HCT116 (cell line): ENCODE measurements around the gene GPX2. TPM values are rescaled to one million over a fixed set of nuclear protein-coding genes. Genes with fewer than 3 reads are reported as not detected.

Source experiments
- ATAC-seq: fragments of 200-7000 bp; cut with Tn5 transposase; 2 replicates; pipeline ENCODE4 v1.9.1; 2020; ENCODE audit warnings: mild to moderate bottlenecking, moderate library complexity
- BruUV-seq: library from RNA; stranded (reverse); fragments of 400-500 nt; replicated peaks from 2 replicates; lab custom pipeline; 2021; lab: Mats Ljungman, UMichigan
- CTCF ChIA-PET: fragments of 300-600 bp; sonication (Branson Sonifier 250); formaldehyde crosslinking; loops from one replicate; lab custom pipeline; 2021; ENCODE audit warnings: antibody characterized with exemption; lab: Charles Lee
- POLR2A ChIA-PET: fragments of 300-600, 350-600 bp; sonication (Branson Sonifier 250); formaldehyde crosslinking; loops from one replicate; lab custom pipeline; 2021; ENCODE audit warnings: antibody characterized with exemption; lab: Charles Lee
- RAD21 ChIA-PET, 2 experiments: fragments of 300-600 bp; sonication (Branson Sonifier 250); formaldehyde crosslinking; loops; one replicate each; lab custom pipeline; 2023; ENCODE audit warnings: low total read pairs in 2 of 2; ENCODE audit not compliant: uncharacterized antibody in 2 of 2, unreplicated experiment in 2 of 2, low non-redundant PET in 1 of 2; lab: Charles Lee
- DNase-seq: peaks from one replicate; pipeline ENCODE4 v3.0.0-alpha.2; 2010; ENCODE audit warnings: low read depth, low spot score
- H2AFZ ChIP-seq: fragments of 200-600 bp; shearing (Covaris generic), sonication (generic); 2 replicates; pipeline ENCODE4 v1.6.1; 2017; ENCODE audit warnings: low read depth, mixed run types, mixed read lengths, antibody characterized with exemption, low read length; ENCODE audit not compliant: poor library complexity, severe bottlenecking
- H3K27ac ChIP-seq: 2 replicates; pipeline ENCODE4 v1.5.1; 2012; ENCODE audit warnings: low read depth, low read length
- H3K27me3 ChIP-seq: fragments of 200-600 bp; sonication (generic); 2 replicates; pipeline ENCODE4 v1.6.1; 2016; ENCODE audit warnings: mixed run types, low read length, mixed read lengths; ENCODE audit not compliant: insufficient read depth
- H3K36me3 ChIP-seq, 2 experiments: fragments of 200-500 bp in 1 of 2; fragments of 200-600 bp in 1 of 2; sonication (Bioruptor generic) in 1 of 2; sonication (generic) in 1 of 2; 2 replicates each; pipeline versions ENCODE4 v1.5.1 to v1.6.1; 2014 to 2016; ENCODE audit warnings: low read length in 2 of 2, inconsistent platforms in 1 of 2, mixed read lengths in 1 of 2, mixed run types in 1 of 2; ENCODE audit not compliant: insufficient read depth in 2 of 2, control insufficient read depth in 1 of 2
- H3K4me1 ChIP-seq, 2 experiments: fragments of 200-600 bp in 1 of 2; sonication (generic) in 1 of 2; 2 replicates each; pipeline versions ENCODE4 v1.5.1 to v1.6.1; 2012 to 2017; ENCODE audit warnings: low read length in 2 of 2, inconsistent platforms in 1 of 2, mild to moderate bottlenecking in 1 of 2, mixed read lengths in 1 of 2, mixed run types in 1 of 2, moderate library complexity in 1 of 2; ENCODE audit not compliant: insufficient read depth in 2 of 2, control insufficient read depth in 1 of 2
- H3K4me2 ChIP-seq: fragments of 200-600 bp; sonication (generic); 2 replicates; pipeline ENCODE4 v1.6.1; 2017; ENCODE audit warnings: mixed run types, low read length, mixed read lengths
- H3K4me3 ChIP-seq, 2 experiments: fragments of 200-600 bp in 1 of 2; sonication (generic) in 1 of 2; replicated peaks in 1 of 2; 2 replicates each; pipeline ENCODE4 v1.5.1; 2011 to 2016; ENCODE audit warnings: low read length in 2 of 2, control low read depth in 1 of 2, low read depth in 1 of 2, mild to moderate bottlenecking in 1 of 2, mixed read lengths in 1 of 2, mixed run types in 1 of 2
- H3K79me2 ChIP-seq: fragments of 200-600 bp; sonication (generic); 2 replicates; pipeline ENCODE4 v1.6.1; 2017; ENCODE audit warnings: mild to moderate bottlenecking, mixed run types, low read length, moderate library complexity, mixed read lengths; ENCODE audit not compliant: insufficient read depth
- H3K9ac ChIP-seq: fragments of 200-600 bp; sonication (generic); 2 replicates; pipeline ENCODE4 v1.6.1; 2016; ENCODE audit warnings: low read length, mixed read lengths
- H3K9me2 ChIP-seq: fragments of 200-600 bp; sonication (generic), shearing (Covaris generic); 2 replicates; pipeline ENCODE4 v1.6.1; 2017; ENCODE audit warnings: mixed run types, mild to moderate bottlenecking, moderate library complexity; ENCODE audit not compliant: insufficient read depth
- H3K9me3 ChIP-seq, 2 experiments: fragments of 200-500 bp in 1 of 2; fragments of 200-600 bp in 1 of 2; sonication (Bioruptor generic) in 1 of 2; sonication (generic) in 1 of 2; 2 replicates each; pipeline ENCODE4 v1.6.1; 2014 to 2017; ENCODE audit warnings: low read length in 2 of 2, mixed read lengths in 2 of 2, inconsistent platforms in 1 of 2, low read depth in 1 of 2, mild to moderate bottlenecking in 1 of 2, mixed run types in 1 of 2, moderate library complexity in 1 of 2; ENCODE audit not compliant: control insufficient read depth in 1 of 2, insufficient read depth in 1 of 2
- H4K20me1 ChIP-seq: fragments of 200-600 bp; sonication (generic), shearing (Covaris generic); 2 replicates; pipeline ENCODE4 v1.6.1; 2017; ENCODE audit warnings: mixed run types, mild to moderate bottlenecking, moderate library complexity; ENCODE audit not compliant: insufficient read depth
- CEBPB ChIP-seq: IDR thresholded peaks from 2 replicates; pipeline ENCODE4 v1.6.1; 2012; ENCODE audit warnings: low read depth
- EZH2phosphoT487 ChIP-seq: fragments of 200-600 bp; IDR thresholded peaks from 2 replicates; pipeline ENCODE4 v1.6.1; 2018; ENCODE audit warnings: antibody characterized with exemption, borderline replicate concordance
- POLR2A ChIP-seq: IDR thresholded peaks from 2 replicates; pipeline ENCODE4 v1.7.0; 2011; ENCODE audit warnings: borderline replicate concordance; ENCODE audit not compliant: insufficient read depth, insufficient read length; ENCODE audit errors: extremely low read depth
- RAD21 ChIP-seq: IDR thresholded peaks from 2 replicates; pipeline ENCODE4 v1.6.1; 2012; ENCODE audit warnings: low read depth, mild to moderate bottlenecking
- ZFX ChIP-seq: fragments of 450-650 bp; IDR thresholded peaks from 2 replicates; pipeline ENCODE4 v1.6.1; 2017
- ZNF274 ChIP-seq: fragments of 200-500 bp; sonication (Bioruptor generic); IDR thresholded peaks from 2 replicates; pipeline ENCODE4 v1.6.1; 2014; ENCODE audit warnings: mild to moderate bottlenecking, low read depth, low read length, inconsistent platforms
- intact Hi-C: fragments of 100-400 bp; cut with micrococcal nuclease; formaldehyde crosslinking; loops from 2 replicates; pipeline ENCODE4 v1.10.0; 2022
- total RNA-seq: library from RNA; stranded (reverse); gene quantifications from one replicate; pipeline ENCODE4 v1.2.1, GENCODE V29; 2021; ENCODE audit not compliant: unreplicated experiment
- TF ChIP-seq, protein P1 (sequence below), 3 experiments: fragments of 200-600 bp in 1 of 3; sonication (generic) in 1 of 3; IDR thresholded peaks in 2 of 3; conservative IDR thresholded peaks in 1 of 3; 2 replicates each; pipeline ENCODE4 v1.5.1; 2012 to 2017; ENCODE audit warnings: low read depth in 2 of 3, low read length in 2 of 3, antibody characterized with exemption in 1 of 3, borderline replicate concordance in 1 of 3, control low read depth in 1 of 3, mild to moderate bottlenecking in 1 of 3, mixed read lengths in 1 of 3, mixed run types in 1 of 3, moderate library complexity in 1 of 3; ENCODE audit not compliant: insufficient read depth in 1 of 3

The GPX2 gene
- total RNA-seq, 1 experiment from 2014 or later, result 0.61 TPM

- H3K36me3 ChIP-seq, result no peaks in the 10 kb centered on the region
- no peaks in the 10 kb centered on the region for H3K4me1 ChIP-seq
- no peak overlapping the region for H3K4me3 ChIP-seq
- CTCF ChIA-PET, result interaction anchor here (0.6 to 4.2 kb wide), 24 partner anchors 9 to 548 kb away, joined by 3 to 98 read pairs (median 6); partner anchors contain the start of gene SPTB
- POLR2A ChIA-PET, result interaction anchor here (1.1 to 1.2 kb wide), 2 partner anchors 69 to 92 kb away, joined by 3 to 5 read pairs; no protein-coding TSS in a partner anchor
- DNase-seq (peak; percentile 59), ATAC-seq (peak; percentile 98)
- no peaks in the 10 kb centered on the region for H3K27me3 ChIP-seq
- intact Hi-C loops, result loop anchor here (5.0 kb wide), 5 partner anchors 70 to 550 kb away; no protein-coding TSS in a partner anchor
- no peaks in the 10 kb centered on the region for H3K9me3 ChIP-seq
- H3K9me2 ChIP-seq, result no peaks in the 10 kb centered on the region
- H4K20me1 ChIP-seq, result no peaks in the 10 kb centered on the region
- no TSS peak for BruUV-seq
- H3K4me2 ChIP-seq, result no peak overlapping the region
- H2AFZ ChIP-seq, result no peak overlapping the region
- H3K9ac ChIP-seq, result no peak overlapping the region
- RAD21 ChIA-PET, result interaction anchor here (0.5 to 1.9 kb wide), 8 partner anchors 19 to 373 kb away, joined by 3 to 29 read pairs (median 6); no protein-coding TSS in a partner anchor
- no peak for TF ChIP-seq POLR2A
- TF ChIP-seq ZFX, result no peak
- no peak for TF ChIP-seq CEBPB
- peak; percentile 88 for TF ChIP-seq RAD21
- TF ChIP-seq ZNF274, result no peak
- TF ChIP-seq EZH2phosphoT487, result no peak
- TF ChIP-seq, protein P1, sequence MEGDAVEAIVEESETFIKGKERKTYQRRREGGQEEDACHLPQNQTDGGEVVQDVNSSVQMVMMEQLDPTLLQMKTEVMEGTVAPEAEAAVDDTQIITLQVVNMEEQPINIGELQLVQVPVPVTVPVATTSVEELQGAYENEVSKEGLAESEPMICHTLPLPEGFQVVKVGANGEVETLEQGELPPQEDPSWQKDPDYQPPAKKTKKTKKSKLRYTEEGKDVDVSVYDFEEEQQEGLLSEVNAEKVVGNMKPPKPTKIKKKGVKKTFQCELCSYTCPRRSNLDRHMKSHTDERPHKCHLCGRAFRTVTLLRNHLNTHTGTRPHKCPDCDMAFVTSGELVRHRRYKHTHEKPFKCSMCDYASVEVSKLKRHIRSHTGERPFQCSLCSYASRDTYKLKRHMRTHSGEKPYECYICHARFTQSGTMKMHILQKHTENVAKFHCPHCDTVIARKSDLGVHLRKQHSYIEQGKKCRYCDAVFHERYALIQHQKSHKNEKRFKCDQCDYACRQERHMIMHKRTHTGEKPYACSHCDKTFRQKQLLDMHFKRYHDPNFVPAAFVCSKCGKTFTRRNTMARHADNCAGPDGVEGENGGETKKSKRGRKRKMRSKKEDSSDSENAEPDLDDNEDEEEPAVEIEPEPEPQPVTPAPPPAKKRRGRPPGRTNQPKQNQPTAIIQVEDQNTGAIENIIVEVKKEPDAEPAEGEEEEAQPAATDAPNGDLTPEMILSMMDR (IDR thresholded peaks at IDR 0.05 in 2 of 3, conservative IDR thresholded peaks at IDR 0.05 in 1 of 3; ENCODE audit: borderline replicate concordance in 1 of 3, insufficient read depth in 1 of 3, low read depth in 2 of 3, low read length in 2 of 3), result peak; percentile 35 to 85 (median 65)
- TF ChIP-seq, all 23 proteins: peak for 2
- Histone ChIP-seq H3K79me2 (no peaks in the 10 kb centered on the region), H3K27ac (no peak overlapping the region)
Measured at GRCh38 chr14:64891839-64892375, 50.6 kb downstream of the GPX2 start.
